Activated T-helper 17 cell treated with anti-CD3 and anti-CD28 coated beads, Interleukin-2, amount 50 U/mL, for 72 hours (primary cell): ENCODE measurements around the gene ANKRD50. TPM values are rescaled to one million over a fixed set of nuclear protein-coding genes. Genes with fewer than 3 reads are reported as not detected.

ENCODE experiments used
- ATAC-seq: fragments of 150-1000 bp; cut with Tn5 transposase; replicated peaks from 2 replicates; pipeline ENCODE4 v1.10.0; 2021; ENCODE audit warnings: mild to moderate bottlenecking, moderate library complexity
- H3K27ac Mint-ChIP-seq: one replicate; pipeline ENCODE4 v1.8.0; 2022; ENCODE audit warnings: mixed read lengths
- H3K27me3 Mint-ChIP-seq: one replicate; pipeline ENCODE4 v1.8.0; 2022; ENCODE audit warnings: mixed read lengths
- H3K36me3 Mint-ChIP-seq: one replicate; pipeline ENCODE4 v1.8.0; 2022; ENCODE audit warnings: low read depth, mild to moderate bottlenecking, mixed read lengths
- H3K4me1 Mint-ChIP-seq: one replicate; pipeline ENCODE4 v1.8.0; 2022; ENCODE audit warnings: mixed read lengths
- H3K4me3 Mint-ChIP-seq: one replicate; pipeline ENCODE4 v1.8.0; 2022; ENCODE audit warnings: mild to moderate bottlenecking, mixed read lengths
- H3K9me3 Mint-ChIP-seq: one replicate; pipeline ENCODE4 v1.8.0; 2022; ENCODE audit warnings: mixed read lengths
- total RNA-seq, 2 donors: library from RNA; stranded (reverse); gene quantifications; one replicate each; pipeline ENCODE4 v1.2.3, GENCODE V29; 2022

The ANKRD50 gene, protein sequence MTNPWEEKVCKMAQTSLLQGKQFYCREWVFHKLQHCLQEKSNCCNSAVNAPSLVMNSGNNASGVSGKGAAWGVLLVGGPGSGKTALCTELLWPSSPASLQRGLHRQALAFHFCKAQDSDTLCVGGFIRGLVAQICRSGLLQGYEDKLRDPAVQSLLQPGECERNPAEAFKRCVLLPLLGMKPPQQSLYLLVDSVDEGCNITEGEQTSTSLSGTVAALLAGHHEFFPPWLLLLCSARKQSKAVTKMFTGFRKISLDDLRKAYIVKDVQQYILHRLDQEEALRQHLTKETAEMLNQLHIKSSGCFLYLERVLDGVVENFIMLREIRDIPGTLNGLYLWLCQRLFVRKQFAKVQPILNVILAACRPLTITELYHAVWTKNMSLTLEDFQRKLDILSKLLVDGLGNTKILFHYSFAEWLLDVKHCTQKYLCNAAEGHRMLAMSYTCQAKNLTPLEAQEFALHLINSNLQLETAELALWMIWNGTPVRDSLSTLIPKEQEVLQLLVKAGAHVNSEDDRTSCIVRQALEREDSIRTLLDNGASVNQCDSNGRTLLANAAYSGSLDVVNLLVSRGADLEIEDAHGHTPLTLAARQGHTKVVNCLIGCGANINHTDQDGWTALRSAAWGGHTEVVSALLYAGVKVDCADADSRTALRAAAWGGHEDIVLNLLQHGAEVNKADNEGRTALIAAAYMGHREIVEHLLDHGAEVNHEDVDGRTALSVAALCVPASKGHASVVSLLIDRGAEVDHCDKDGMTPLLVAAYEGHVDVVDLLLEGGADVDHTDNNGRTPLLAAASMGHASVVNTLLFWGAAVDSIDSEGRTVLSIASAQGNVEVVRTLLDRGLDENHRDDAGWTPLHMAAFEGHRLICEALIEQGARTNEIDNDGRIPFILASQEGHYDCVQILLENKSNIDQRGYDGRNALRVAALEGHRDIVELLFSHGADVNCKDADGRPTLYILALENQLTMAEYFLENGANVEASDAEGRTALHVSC (N-terminal part only)
- under 1 TPM; 0.53 to 0.80 TPM for total RNA-seq

DNA sequence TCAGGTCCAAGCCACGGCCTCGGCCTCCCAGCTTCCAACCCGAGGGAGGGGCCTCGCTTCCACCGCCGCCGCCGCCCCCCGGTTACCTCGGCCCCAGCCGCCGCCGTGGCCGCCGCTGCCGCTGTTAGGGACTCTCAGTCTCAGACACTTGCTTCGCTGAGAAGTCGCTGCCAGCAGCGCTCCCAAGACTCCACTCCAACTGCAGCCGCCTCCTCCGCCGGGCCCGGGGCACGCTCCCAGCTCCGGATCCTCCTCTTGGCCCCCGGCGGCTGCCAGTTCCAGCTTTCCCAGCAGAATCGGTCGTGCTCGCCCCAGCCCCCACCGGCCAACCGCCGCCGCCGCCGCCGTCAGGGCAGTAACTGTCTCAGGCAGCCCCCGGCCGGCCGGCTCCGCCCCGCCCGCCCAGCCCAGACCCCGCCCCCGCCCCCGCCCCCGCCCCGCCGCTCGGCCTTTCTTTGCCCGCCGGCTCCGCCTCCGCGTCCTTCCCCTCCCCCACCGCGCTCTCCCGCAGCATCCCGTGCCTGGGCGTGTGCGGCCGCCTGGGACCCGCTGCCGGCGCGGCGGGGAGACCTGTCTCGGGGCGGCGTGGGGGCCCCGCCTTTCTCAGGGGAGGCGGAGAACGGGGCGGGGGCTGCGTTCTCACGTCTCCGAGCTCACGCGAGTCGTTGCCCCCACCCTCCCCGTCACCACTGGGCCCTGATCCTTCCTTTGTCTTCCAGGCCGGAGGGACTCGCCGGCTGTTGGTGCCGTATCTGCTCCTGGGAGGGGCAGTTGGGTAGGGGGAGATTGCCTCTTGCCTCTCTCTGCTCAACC is at the start of gene ANKRD50:
Gene ANKRD50, minus strand, starts transcription at position 361 of the 813 bp plus-strand sequence. CDS start 2,221 bp downstream, outside the sequence.
- no peak within 1 kb of the TSS for H3K27ac Mint-ChIP-seq

DNA sequence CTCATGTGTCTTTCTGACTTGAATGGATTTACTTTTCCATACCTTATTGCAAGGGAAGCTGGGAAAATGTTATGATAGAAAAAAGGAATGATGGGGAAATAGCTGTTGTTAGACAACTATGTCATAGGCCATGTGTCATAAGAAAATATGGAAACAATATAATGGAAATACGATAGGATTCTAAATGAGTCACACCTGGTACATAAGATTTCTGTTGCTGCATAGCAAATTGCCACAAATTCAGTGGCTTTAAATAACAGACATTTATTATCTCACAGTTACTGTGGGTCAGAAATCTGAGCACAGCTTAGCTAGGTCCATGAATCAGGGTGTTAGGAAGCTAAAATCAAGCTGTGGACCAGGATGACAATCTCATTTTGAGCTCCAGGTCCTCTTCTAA is 44.6 kb upstream of the ANKRD50 start:
- no peaks in the 10 kb centered on the region for H3K27me3 Mint-ChIP-seq
- no peaks in the 10 kb centered on the region for H3K9me3 Mint-ChIP-seq
- ATAC-seq: no peak
- no peak overlapping the region for H3K27ac Mint-ChIP-seq
- H3K36me3 Mint-ChIP-seq: no peaks in the 10 kb centered on the region
- H3K4me1 Mint-ChIP-seq: no peaks in the 10 kb centered on the region
- H3K4me3 Mint-ChIP-seq: no peak overlapping the region

More for the DNA sequence above, at the start of gene ANKRD50:
- Mint-ChIP-seq H3K9me3 (no peaks in the 10 kb centered on the region), H3K4me3 (no peak within 1 kb of the TSS), H3K4me1 (no peaks in the 10 kb centered on the region), H3K36me3 (no peaks in the 10 kb centered on the region), H3K27me3 (peaks cover 12% of the 10 kb centered on the region)
- peak; percentile 72 for ATAC-seq

GRCh38 chr4:124754681-124755080 is 42.1 kb upstream of the ANKRD50 start:
- Mint-ChIP-seq H3K27me3 (no peaks in the 10 kb centered on the region), H3K4me1 (no peaks in the 10 kb centered on the region), H3K4me3 (no peak overlapping the region), H3K9me3 (no peaks in the 10 kb centered on the region), H3K27ac (no peak overlapping the region), H3K36me3 (no peaks in the 10 kb centered on the region)
- ATAC-seq: no peak

GRCh38 chr4:124753941-124754581 is 41.5 kb upstream of the ANKRD50 start:
- ATAC-seq: no peak
- H3K9me3 Mint-ChIP-seq: no peaks in the 10 kb centered on the region
- H3K4me1 Mint-ChIP-seq: no peaks in the 10 kb centered on the region
- H3K27me3 Mint-ChIP-seq: no peaks in the 10 kb centered on the region
- H3K36me3 Mint-ChIP-seq: no peaks in the 10 kb centered on the region
- H3K27ac Mint-ChIP-seq: no peak overlapping the region
- H3K4me3 Mint-ChIP-seq: no peak overlapping the region

GRCh38 chr4:124749421-124749820 is 36.9 kb upstream of the ANKRD50 start:
- H3K4me3 Mint-ChIP-seq: no peak overlapping the region
- no peak overlapping the region for H3K27ac Mint-ChIP-seq
- H3K27me3 Mint-ChIP-seq: no peaks in the 10 kb centered on the region
- H3K4me1 Mint-ChIP-seq: no peaks in the 10 kb centered on the region
- H3K36me3 Mint-ChIP-seq: no peaks in the 10 kb centered on the region
- no peaks in the 10 kb centered on the region for H3K9me3 Mint-ChIP-seq
- no peak for ATAC-seq

- Mint-ChIP-seq H3K36me3 (no peaks in the 10 kb centered on the region), H3K4me1 (no peaks in the 10 kb centered on the region), H3K9me3 (no peaks in the 10 kb centered on the region), H3K27ac (no peak overlapping the region), H3K4me3 (no peak overlapping the region), H3K27me3 (no peaks in the 10 kb centered on the region)
- no peak for ATAC-seq
Observed at GRCh38 chr4:124748965-124749364, 36.4 kb upstream of the ANKRD50 start.

GRCh38 chr4:124745985-124746801 is 33.7 kb upstream of the ANKRD50 start:
- H3K27me3 Mint-ChIP-seq: no peaks in the 10 kb centered on the region

DNA sequence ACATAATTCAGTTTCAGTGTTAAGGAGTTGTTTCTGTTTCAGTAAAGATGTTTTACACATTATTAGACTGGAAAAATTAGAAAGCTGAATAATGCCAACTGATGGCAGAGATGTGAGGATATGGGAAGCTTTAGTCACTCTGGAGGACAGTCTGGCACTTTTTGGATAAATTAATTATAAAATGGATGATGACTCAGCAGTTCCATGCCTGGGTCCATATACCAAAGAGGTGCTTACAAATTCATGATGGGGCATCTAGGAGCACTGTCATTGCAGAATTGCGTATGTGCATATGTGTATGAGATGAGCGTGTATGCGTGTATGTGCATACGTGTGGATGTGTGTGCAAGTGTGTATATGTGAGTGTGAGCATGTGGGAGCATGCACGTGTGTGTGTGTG is 31.2 kb upstream of the ANKRD50 start:
- Mint-ChIP-seq H3K9me3 (no peaks in the 10 kb centered on the region), H3K27ac (no peak overlapping the region), H3K4me1 (no peaks in the 10 kb centered on the region), H3K36me3 (no peaks in the 10 kb centered on the region), H3K4me3 (no peak overlapping the region), H3K27me3 (no peaks in the 10 kb centered on the region)
- no peak for ATAC-seq

More at GRCh38 chr4:124745985-124746801, 33.7 kb upstream of the ANKRD50 start:
- no peaks in the 10 kb centered on the region for H3K9me3 Mint-ChIP-seq
- no peak overlapping the region for H3K4me3 Mint-ChIP-seq
- H3K27ac Mint-ChIP-seq: no peak overlapping the region
- no peaks in the 10 kb centered on the region for H3K4me1 Mint-ChIP-seq
- no peaks in the 10 kb centered on the region for H3K36me3 Mint-ChIP-seq
- ATAC-seq: no peak

GRCh38 chr4:124740501-124740900 is 28.0 kb upstream of the ANKRD50 start:
- Mint-ChIP-seq H3K4me3 (no peak overlapping the region), H3K27me3 (no peaks in the 10 kb centered on the region), H3K4me1 (no peaks in the 10 kb centered on the region), H3K9me3 (no peaks in the 10 kb centered on the region), H3K27ac (no peak overlapping the region), H3K36me3 (no peaks in the 10 kb centered on the region)
- no peak for ATAC-seq

DNA sequence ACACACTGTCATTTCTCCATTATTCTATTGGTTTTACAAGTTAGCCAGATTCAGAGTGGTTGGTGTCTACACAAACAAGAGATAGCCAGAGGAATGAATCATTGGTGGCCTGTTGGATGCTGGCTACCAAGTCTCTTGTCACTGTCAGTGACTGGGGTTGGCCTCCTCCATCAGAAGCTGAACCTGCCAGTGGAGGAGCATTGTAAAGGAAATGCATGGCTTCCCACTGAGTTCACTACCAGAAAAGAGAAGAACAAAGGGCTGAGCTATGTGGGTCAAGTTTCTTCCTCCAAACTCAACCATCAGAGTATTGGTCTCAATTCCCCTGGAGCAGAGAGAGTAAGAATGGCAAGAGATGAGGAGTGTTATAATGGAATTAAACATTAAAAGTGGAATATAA is 26.5 kb upstream of the ANKRD50 start:
- ATAC-seq: no peak
- Mint-ChIP-seq H3K36me3 (no peaks in the 10 kb centered on the region), H3K9me3 (no peaks in the 10 kb centered on the region), H3K27me3 (no peaks in the 10 kb centered on the region), H3K4me3 (no peak overlapping the region), H3K27ac (no peak overlapping the region), H3K4me1 (no peaks in the 10 kb centered on the region)

- no peaks in the 10 kb centered on the region for H3K9me3 Mint-ChIP-seq
- H3K4me3 Mint-ChIP-seq: no peak overlapping the region
- no peak overlapping the region for H3K27ac Mint-ChIP-seq
- H3K36me3 Mint-ChIP-seq: no peaks in the 10 kb centered on the region
- H3K4me1 Mint-ChIP-seq: no peaks in the 10 kb centered on the region
- no peaks in the 10 kb centered on the region for H3K27me3 Mint-ChIP-seq
- ATAC-seq: no peak
Observed at GRCh38 chr4:124737619-124738018, 25.1 kb upstream of the ANKRD50 start.

- H3K27ac Mint-ChIP-seq: no peak overlapping the region
- H3K4me3 Mint-ChIP-seq: no peak overlapping the region
- no peaks in the 10 kb centered on the region for H3K4me1 Mint-ChIP-seq
- H3K27me3 Mint-ChIP-seq: no peaks in the 10 kb centered on the region
- no peaks in the 10 kb centered on the region for H3K9me3 Mint-ChIP-seq
- ATAC-seq: no peak
- H3K36me3 Mint-ChIP-seq: no peaks in the 10 kb centered on the region
Observed at GRCh38 chr4:124736526-124736925, 24.0 kb upstream of the ANKRD50 start.

DNA sequence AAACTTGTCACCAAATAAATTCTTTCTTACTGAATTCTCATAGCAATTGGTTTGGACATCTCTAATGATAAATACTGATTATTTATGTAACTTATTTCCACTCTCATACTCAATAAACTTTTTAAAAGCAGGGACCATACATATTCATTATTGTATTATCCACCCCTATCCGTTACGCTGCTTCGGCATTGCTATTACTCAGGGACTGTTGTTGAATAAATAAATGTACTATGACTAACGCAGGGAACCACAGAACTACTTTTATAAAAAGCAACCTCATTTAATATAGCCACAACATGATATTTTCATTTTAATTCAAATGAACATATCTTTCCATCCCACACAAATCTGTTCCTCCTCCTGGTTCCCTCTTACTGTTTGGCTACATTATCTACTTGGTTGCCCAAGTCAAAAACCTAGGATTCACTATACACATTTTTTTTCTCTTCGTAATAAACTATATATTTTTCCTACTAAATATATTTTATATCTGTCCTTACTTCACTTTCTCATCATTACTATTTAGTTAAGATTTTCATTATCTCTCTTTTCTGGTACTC is 14.9 kb upstream of the ANKRD50 start:
- Mint-ChIP-seq H3K4me3 (no peak overlapping the region), H3K4me1 (no peaks in the 10 kb centered on the region), H3K27me3 (no peaks in the 10 kb centered on the region), H3K9me3 (no peaks in the 10 kb centered on the region), H3K36me3 (no peaks in the 10 kb centered on the region), H3K27ac (no peak overlapping the region)
- no peak for ATAC-seq
